Iris pigment epithelial cell (primary cell): ENCODE data around the gene HIPK4.
"Not testable (repeated sequence)": the region's sequence is repeated elsewhere in the genome, so short reads cannot be mapped to it uniquely, and the experiment has no call there.

Source experiments
- DNase-seq: peaks from one replicate; pipeline ENCODE4 v3.0.0-alpha.2; 2011; ENCODE audit warnings: low read depth

HIPK4 gene

DNA sequence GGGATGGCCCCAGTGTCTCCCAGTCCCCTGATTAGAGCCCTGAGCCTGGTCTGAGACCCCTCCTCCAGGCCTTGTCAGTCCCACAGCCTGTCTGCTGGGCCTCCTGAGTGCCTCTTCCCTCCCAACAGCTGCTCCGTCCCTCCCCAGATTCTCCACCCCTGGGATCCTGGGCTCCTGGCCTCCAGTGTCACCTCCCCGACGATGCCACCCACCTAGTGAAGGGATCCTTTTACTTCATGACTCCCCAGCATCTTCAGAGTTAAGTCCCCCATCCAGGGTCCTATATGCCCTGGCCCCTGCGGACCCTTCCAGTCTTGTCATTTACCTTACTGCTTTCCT lies 27.6 kb upstream of the HIPK4 start:
- no peak for DNase-seq

GRCh38 chr19:40416918-40417642 lies 27.1 kb upstream of the HIPK4 start:
- DNase-seq, result peak; percentile 27

DNA sequence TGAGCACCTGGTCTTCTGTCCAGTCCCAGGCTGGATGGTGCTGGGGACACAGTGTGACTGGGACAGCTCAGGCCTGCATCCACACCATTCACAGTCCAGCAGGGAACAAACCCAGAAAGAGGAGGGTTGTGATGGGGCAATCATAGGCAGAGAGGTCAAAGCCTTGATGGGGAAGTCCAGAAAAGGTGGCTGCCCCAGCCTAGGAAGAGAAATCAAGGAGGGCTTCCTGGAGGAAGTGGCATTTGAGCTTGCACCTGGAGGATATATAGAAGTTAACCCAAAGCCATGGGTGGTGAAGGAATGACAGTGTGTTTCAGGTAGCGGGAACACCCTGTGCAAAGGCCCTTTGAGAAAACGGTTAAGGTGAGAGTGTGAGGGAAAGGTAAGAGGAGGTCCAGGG lies 25.8 kb upstream of the HIPK4 start:
- DNase-seq, result no peak

DNA sequence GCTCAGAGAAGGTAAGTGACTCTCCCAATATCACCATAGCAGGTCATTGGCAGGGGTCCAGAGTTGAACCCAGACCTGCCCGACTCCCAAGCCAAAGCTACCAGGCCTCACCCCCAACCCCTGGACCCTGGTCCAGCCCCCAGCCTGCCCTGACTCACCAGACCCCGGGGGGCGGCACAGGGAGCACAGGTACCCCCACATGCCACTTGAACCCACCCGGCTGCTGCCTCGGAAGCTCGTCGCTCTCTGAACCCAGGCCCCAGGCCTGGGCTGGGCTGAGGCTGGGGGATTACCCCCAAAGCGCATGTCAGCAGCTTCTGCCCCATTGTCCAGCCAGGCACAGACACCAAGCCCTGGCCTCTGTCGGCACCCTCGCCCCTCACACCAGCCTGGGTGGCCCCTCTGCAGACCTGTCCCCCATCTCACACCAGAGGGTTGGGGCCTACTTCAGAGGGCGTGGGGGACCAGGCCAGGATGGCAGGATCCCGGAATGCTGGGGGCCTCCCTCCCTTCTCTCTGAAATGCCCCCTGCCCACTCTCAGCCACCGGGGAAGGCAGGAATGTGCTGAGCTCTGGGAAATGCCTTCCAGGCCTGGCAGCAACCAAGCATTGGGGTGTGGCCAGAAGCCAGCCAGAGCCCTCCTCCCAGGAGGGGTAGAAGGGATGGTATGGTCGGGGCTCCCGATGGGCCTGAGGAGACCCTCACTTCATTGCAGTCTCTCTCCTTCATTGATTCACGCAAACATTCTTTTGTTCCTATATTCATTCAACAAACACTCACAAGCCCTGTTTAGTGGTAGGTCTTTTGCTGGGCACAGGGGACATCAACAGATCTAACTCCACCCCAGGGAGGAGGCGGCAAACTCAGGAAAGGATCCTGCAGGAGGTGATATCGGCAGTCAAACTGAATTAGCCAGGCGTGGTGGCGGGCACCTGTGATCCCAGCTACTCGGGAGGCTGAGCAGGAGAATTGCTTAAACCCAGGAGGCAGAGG lies 24.9 kb upstream of the HIPK4 start:
- no peak for DNase-seq

DNA sequence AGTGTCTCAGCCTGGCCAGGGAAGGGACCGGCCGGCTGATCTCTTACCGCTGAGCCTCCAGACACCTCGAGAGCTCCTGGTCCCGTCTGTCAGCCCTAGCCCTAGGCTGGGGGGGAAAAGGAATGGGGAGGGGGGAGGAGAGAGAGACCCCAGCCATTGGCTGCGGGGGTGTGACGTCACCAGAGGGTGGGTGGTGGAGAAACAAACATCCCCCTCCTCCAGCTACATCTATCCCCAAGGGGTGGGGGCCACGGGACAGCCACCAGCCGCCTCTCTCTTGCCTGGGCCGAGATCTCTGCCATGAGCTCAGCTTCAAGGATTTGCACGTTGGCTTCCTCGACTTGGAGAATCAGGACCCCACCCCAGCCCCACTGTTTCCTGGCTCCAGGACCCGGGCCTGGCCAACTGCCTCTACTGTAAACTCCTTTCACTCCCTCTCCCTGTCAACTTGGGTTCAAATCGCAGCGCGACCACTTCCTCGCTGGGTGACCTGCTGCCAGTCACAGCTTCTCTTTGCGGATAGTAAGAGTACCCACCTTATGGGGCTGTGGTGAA lies 23.4 kb upstream of the HIPK4 start, which contains the start of gene PRX:
TSS of gene PRX (minus strand) at position 88 of the 555 bp plus-strand sequence. CDS start 5,446 bp downstream, outside the sequence.
- no peak for DNase-seq

GRCh38 chr19:40412866-40413265 lies 22.9 kb upstream of the HIPK4 start:
- no peak for DNase-seq

DNA sequence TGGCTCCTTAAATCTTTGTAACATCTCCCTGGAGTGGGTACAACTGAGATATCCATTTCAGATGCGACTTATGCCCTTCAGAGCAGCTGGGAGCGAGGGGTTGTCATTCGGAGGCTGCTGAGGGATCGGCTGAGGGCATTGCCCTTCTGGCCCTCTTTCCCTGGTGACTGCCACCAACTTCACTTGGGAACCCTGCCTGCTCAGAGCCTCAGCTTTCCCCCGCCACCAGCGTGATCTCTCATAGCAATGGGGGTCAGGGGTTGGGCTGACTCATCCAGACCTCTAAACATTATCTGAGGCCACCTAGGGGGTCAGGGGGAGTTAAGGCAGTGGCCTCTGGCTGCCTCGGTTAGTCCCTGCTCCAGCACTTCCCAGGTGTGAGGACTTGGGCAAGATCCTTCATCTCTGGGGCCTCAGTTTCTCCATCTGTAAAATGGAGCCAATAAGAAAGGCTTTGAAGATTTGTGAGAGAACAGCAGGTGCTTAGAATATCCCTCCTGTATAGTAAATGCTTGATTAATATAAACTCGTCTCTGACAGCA lies 22.0 kb upstream of the HIPK4 start:
- DNase-seq, result no peak

GRCh38 chr19:40411125-40411842 lies 21.3 kb upstream of the HIPK4 start:
- DNase-seq, result no peak

- no peak for DNase-seq
Observed at GRCh38 chr19:40410030-40410389, 20.0 kb upstream of the HIPK4 start.

GRCh38 chr19:40408598-40408925 lies 18.6 kb upstream of the HIPK4 start:
- not testable (repeated sequence) for DNase-seq

- DNase-seq, result no peak
Observed at GRCh38 chr19:40407714-40408597, 18.0 kb upstream of the HIPK4 start.

- DNase-seq, result peak; percentile 91
Observed at GRCh38 chr19:40403262-40403984, 13.4 kb upstream of the HIPK4 start.

GRCh38 chr19:40400559-40400958 lies 10.6 kb upstream of the HIPK4 start:
- DNase-seq, result no peak

- peak; percentile 53 for DNase-seq
Observed at GRCh38 chr19:40398417-40399131, 8.6 kb upstream of the HIPK4 start.

DNA sequence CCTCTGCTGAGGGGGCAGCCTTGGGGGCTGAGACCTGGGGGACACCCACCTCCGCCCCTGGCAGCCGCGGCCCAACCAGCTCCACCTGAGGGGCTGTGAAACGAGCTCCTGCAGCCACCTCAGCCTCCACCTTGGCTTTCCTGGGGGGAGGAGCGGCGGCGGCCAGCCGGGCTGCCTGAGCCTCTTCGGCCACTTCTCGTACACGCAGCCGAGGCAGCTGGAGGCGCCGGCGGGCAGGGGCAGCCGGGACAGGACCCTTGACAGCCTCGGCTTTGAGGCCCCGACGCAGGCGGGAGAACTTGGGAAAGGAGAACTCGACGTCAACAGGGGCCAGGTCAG lies 7.6 kb upstream of the HIPK4 start:
- DNase-seq, result no peak

- DNase-seq, result no peak
Observed at GRCh38 chr19:40396886-40397567, 7.0 kb upstream of the HIPK4 start.

GRCh38 chr19:40395956-40396355 lies 6.0 kb upstream of the HIPK4 start:
- DNase-seq, result no peak

DNA sequence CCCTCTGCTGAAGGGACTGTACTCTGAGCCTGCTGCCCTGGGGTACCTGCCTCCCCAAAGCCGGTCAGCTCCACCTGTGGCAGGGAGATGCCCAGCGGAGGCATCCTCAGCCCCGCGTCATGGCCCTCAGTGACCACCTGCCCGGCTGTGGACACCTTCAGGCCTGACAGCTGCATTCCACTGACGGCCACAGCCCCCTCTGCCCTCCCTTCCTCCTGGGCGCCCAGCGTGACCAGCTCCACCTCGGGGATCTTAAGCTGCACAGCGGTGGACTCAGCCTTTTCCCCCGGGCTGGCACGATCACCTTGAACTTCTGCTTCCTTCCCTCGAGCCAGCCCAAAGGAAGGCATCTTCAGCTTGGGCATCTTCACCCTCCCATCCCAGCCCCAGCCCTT lies 4.8 kb upstream of the HIPK4 start:
- DNase-seq, result no peak
